K562 (cell line): ENCODE results near the gene B3GALT5. TPM values are rescaled to one million over a fixed set of nuclear protein-coding genes. Genes with fewer than 3 reads are reported as not detected.

Source experiments
- ATAC-seq: fragments of 200-7000 bp; cut with Tn5 transposase; 3 replicates; pipeline ENCODE4 v1.9.1; 2020; ENCODE audit warnings: moderate library complexity
- BruUV-seq: library from RNA; stranded (reverse); fragments of 400-500 nt; replicated peaks from 2 replicates; lab custom pipeline; 2021; lab: Mats Ljungman, UMichigan
- CTCF ChIA-PET: fragments of 300-600 bp; formaldehyde crosslinking; extraction: SDS; loops from one replicate; lab custom pipeline; 2021; ENCODE audit warnings: low intra/inter-chr PET ratio; lab: Yijun Ruan, JAX
- POLR2A ChIA-PET: fragments of 300-600, 350-650 bp; sonication (Branson Sonifier 250); formaldehyde crosslinking; extraction: SDS; loops from one replicate; lab custom pipeline; 2021; ENCODE audit warnings: antibody characterized with exemption, inconsistent platforms; lab: Yijun Ruan, JAX
- DNase-seq, 4 experiments: peaks; one replicate each; pipeline versions ENCODE4 v3.0.0 to v3.0.0-alpha.2; 2011 to 2018; ENCODE audit warnings: low spot score in 3 of 4, mixed read lengths in 3 of 4; ENCODE audit errors: extremely low read depth in 1 of 4
- FAIRE-seq: peaks from 2 replicates; lab custom pipeline; 2011; peaks lifted over from hg19 to GRCh38; lab: Jason Lieb, UNC
- H2AFZ ChIP-seq: 2 replicates; pipeline ENCODE4 v1.6.0; 2011; ENCODE audit warnings: low read depth, low read length, control low read depth, inconsistent platforms
- H3K27ac ChIP-seq: fragments of 200-600 bp; 3 replicates; pipeline ENCODE4 v1.8.0; 2011; ENCODE audit warnings: low read depth, mild to moderate bottlenecking, control low read depth, inconsistent platforms, low read length, moderate library complexity, mixed read lengths; ENCODE audit errors: extremely low read depth
- H3K27me3 ChIP-seq, 2 experiments: fragments of 300-600 bp in 1 of 2; 2 replicates in 1 of 2; 3 replicates in 1 of 2; pipeline versions ENCODE4 v1.6.0 to v1.8.0; 2011; ENCODE audit warnings: inconsistent platforms in 2 of 2, low read length in 2 of 2, mild to moderate bottlenecking in 1 of 2, mixed read lengths in 1 of 2, moderate library complexity in 1 of 2; ENCODE audit not compliant: control insufficient read depth in 2 of 2, insufficient read depth in 2 of 2
- H3K36me3 ChIP-seq: fragments of 300-600 bp; 3 replicates; pipeline ENCODE4 v1.8.0; 2011; ENCODE audit warnings: mild to moderate bottlenecking, low read length, inconsistent platforms; ENCODE audit not compliant: control insufficient read depth, insufficient read depth
- H3K4me1 ChIP-seq, 2 experiments: fragments of 200-600 bp in 1 of 2; replicated peaks in 1 of 2; 2 replicates in 1 of 2; 3 replicates in 1 of 2; pipeline versions ENCODE4 v1.5.1 to v1.8.0; 2011; ENCODE audit warnings: inconsistent platforms in 2 of 2, low read length in 2 of 2, mild to moderate bottlenecking in 1 of 2, mixed read lengths in 1 of 2, moderate library complexity in 1 of 2; ENCODE audit not compliant: control insufficient read depth in 2 of 2, insufficient read depth in 2 of 2
- H3K4me2 ChIP-seq: 2 replicates; pipeline ENCODE4 v1.6.1; 2011; ENCODE audit warnings: low read length, control low read depth, inconsistent platforms, mixed read lengths; ENCODE audit not compliant: insufficient read depth
- H3K4me3 ChIP-seq: fragments of 200-600 bp; sonication (generic), shearing (Covaris generic); 2 replicates; pipeline ENCODE4 v1.5.1; 2016; ENCODE audit warnings: control low read depth, inconsistent platforms
- H3K79me2 ChIP-seq: fragments of 200-600 bp; 3 replicates; pipeline ENCODE4 v1.8.0; 2011; ENCODE audit warnings: low read length, inconsistent platforms; ENCODE audit not compliant: control insufficient read depth, insufficient read depth
- H3K9ac ChIP-seq, 2 experiments: 2 replicates each; pipeline versions ENCODE4 v1.6.0 to v1.6.1; 2011; ENCODE audit warnings: low read depth in 2 of 2, low read length in 2 of 2, control low read depth in 1 of 2, inconsistent platforms in 1 of 2, mild to moderate bottlenecking in 1 of 2, mixed read lengths in 1 of 2; ENCODE audit not compliant: insufficient read depth in 1 of 2
- H3K9me1 ChIP-seq: one replicate; pipeline ENCODE4 v1.6.0; 2011; ENCODE audit warnings: inconsistent platforms, mild to moderate bottlenecking, low read length, moderate library complexity; ENCODE audit not compliant: control insufficient read depth, insufficient read depth
- H3K9me3 ChIP-seq: replicated peaks from 2 replicates; pipeline ENCODE4 v1.5.1; 2011; ENCODE audit warnings: low read depth, low read length, inconsistent platforms; ENCODE audit not compliant: control insufficient read depth, insufficient read depth
- H4K20me1 ChIP-seq: replicated peaks from 2 replicates; pipeline ENCODE4 v1.6.1; 2011; ENCODE audit warnings: low read length, inconsistent platforms, mixed read lengths; ENCODE audit not compliant: control insufficient read depth, insufficient read depth
- ARNT ChIP-seq, 2 experiments: fragments of 450-650 bp; IDR thresholded peaks; 2 replicates each; pipeline ENCODE4 v1.6.1; 2016; ENCODE audit warnings: mild to moderate bottlenecking in 1 of 2
- EP400 ChIP-seq: fragments of 450-650 bp; IDR thresholded peaks from 2 replicates; pipeline ENCODE4 v1.6.1; 2017; ENCODE audit warnings: antibody characterized with exemption, mild to moderate bottlenecking, moderate library complexity
- HDAC3 ChIP-seq: fragments of 450-650 bp; IDR thresholded peaks from 2 replicates; pipeline ENCODE4 v1.6.1; 2018; ENCODE audit warnings: borderline replicate concordance, mild to moderate bottlenecking, moderate library complexity; ENCODE audit not compliant: partially characterized antibody
- HEY1 ChIP-seq: fragments of 250-450 bp; sonication (Bioruptor Pico); IDR thresholded peaks from 2 replicates; pipeline ENCODE4 v1.5.0; 2020; ENCODE audit warnings: mild to moderate bottlenecking, moderate library complexity, borderline replicate concordance
- HMG20A ChIP-seq: fragments of 450-650 bp; formaldehyde crosslinking; conservative IDR thresholded peaks from 2 replicates; pipeline ENCODE4 v1.4.0; 2020; ENCODE audit warnings: mild to moderate bottlenecking, mixed read lengths
- IRF1 ChIP-seq: sonication (generic); formaldehyde crosslinking; IDR thresholded peaks from 2 replicates; pipeline ENCODE4 v1.8.0; 2022; ENCODE audit warnings: missing genetic modification reagents, mild to moderate bottlenecking, borderline replicate concordance
- KAT2B ChIP-seq: IDR thresholded peaks from one replicate; pipeline ENCODE4 v1.6.1; 2012; ENCODE audit warnings: low read depth, mild to moderate bottlenecking, control low read depth, inconsistent platforms, low read length, moderate library complexity
- NCOA4 ChIP-seq: fragments of 450-650 bp; IDR thresholded peaks from 2 replicates; pipeline ENCODE4 v1.6.1; 2018; ENCODE audit warnings: mild to moderate bottlenecking; ENCODE audit not compliant: partially characterized antibody
- NFXL1 ChIP-seq: fragments of 450-650 bp; formaldehyde crosslinking; IDR thresholded peaks from 2 replicates; pipeline ENCODE4 v1.4.0; 2021; ENCODE audit warnings: mild to moderate bottlenecking
- NUFIP1 ChIP-seq: fragments of 450-650 bp; IDR thresholded peaks from 2 replicates; pipeline ENCODE4 v1.6.1; 2018; ENCODE audit not compliant: partially characterized antibody
- POLR2AphosphoS5 ChIP-seq: IDR thresholded peaks from 2 replicates; pipeline ENCODE4 v1.6.1; 2011; ENCODE audit warnings: mild to moderate bottlenecking, low read depth, low read length, moderate library complexity; ENCODE audit not compliant: control insufficient read depth, insufficient read depth
- PPARD ChIP-seq: fragments of 250-450 bp; sonication (Bioruptor Pico); IDR thresholded peaks from 2 replicates; pipeline ENCODE4 v1.8.0; 2022; ENCODE audit warnings: inconsistent platforms, mild to moderate bottlenecking, moderate library complexity
- SP1 ChIP-seq: sonication (generic); formaldehyde crosslinking; IDR thresholded peaks from 2 replicates; pipeline ENCODE4 v1.8.1; 2022; ENCODE audit warnings: mild to moderate bottlenecking, missing genetic modification reagents
- ZNF212 ChIP-seq: fragments of 450-650 bp; formaldehyde crosslinking; IDR thresholded peaks from 2 replicates; pipeline ENCODE4 v1.4.0; 2020; ENCODE audit warnings: mild to moderate bottlenecking
- ZNF3 ChIP-seq: fragments of 250-450 bp; sonication (Bioruptor Pico); IDR thresholded peaks from 2 replicates; pipeline ENCODE4 v1.5.0; 2021; ENCODE audit warnings: mild to moderate bottlenecking, moderate library complexity
- ZNF589 ChIP-seq: fragments of 200-800 bp; sonication (Bioruptor generic); IDR thresholded peaks from 2 replicates; pipeline ENCODE4 v1.6.1; 2016; ENCODE audit warnings: low read depth, missing genetic modification characterization, missing compliant biosample characterization
- WGBS: fragments of 100-300 bp; shearing (Covaris generic); methylation state at CpG from one replicate; pipeline ENCODE4 v1.1.6; 2016; ENCODE audit warnings: low coverage, mixed read lengths; ENCODE audit not compliant: insufficient coverage; ENCODE audit errors: missing lambda C conversion rate; 5-methylcytosine and 5-hydroxymethylcytosine counted together
- in situ Hi-C: fragments of 300-500 bp; cut with MboI; formaldehyde crosslinking; loops from 4 replicates; pipeline ENCODE4 v1.15.0; 2018; ENCODE audit warnings: inconsistent platforms, mixed read lengths
- intact Hi-C: fragments of 100-400 bp; cut with micrococcal nuclease; formaldehyde crosslinking; loops from 2 replicates; pipeline ENCODE4 v1.14.2; 2022
- polyA plus RNA-seq, 8 experiments: library from polyadenylated mRNA; depleted of rRNA in 4 of 8; stranded (reverse) in 5 of 8; unstranded in 3 of 8; fragments of >200 nt; fragmentation: Nextera tagmentation in 2 of 8; fragmentation: Illumina TruSeq in 1 of 8; extraction: Ambion mirVana in 2 of 8; extraction: Trizol in 1 of 8; gene quantifications; 2 replicates each; pipeline versions ENCODE4 v1.2.1 to v1.2.3, GENCODE V29; 2011 to 2014; ENCODE audit warnings: inconsistent platforms in 1 of 8, missing spikeins in 1 of 8
- total RNA-seq, 7 experiments: library from RNA; depleted of rRNA in 6 of 7; stranded (reverse); fragments of >200 nt in 6 of 7; fragmentation: Illumina TruSeq in 2 of 7; extraction: Trizol in 2 of 7; gene quantifications; 2 replicates each; pipeline versions ENCODE4 v1.2.1 to v1.2.3, GENCODE V29; 2011 to 2021; ENCODE audit warnings: low replicate concordance in 1 of 7

B3GALT5 gene
- total and polyA plus RNA-seq, 9 of the 15 experiments (the other 6 are each of a cell fraction or from before 2014, with no cell fraction given), result 0.02 TPM; not detected in 8

GRCh38 chr21:39669976-39670661 lies 57.4 kb downstream of the B3GALT5 start:
- H3K9me1 ChIP-seq, result no peaks in the 10 kb centered on the region
- no peaks in the 10 kb centered on the region for H3K36me3 ChIP-seq
- no peak for ATAC-seq
- H2AFZ ChIP-seq, result no peak overlapping the region
- TF ChIP-seq HMG20A (CRISPR knock-in tag) (no peak), IRF1 (CRISPR knock-in tag) (no peak), POLR2AphosphoS5 (no peak), EP400 (no peak), KAT2B (no peak), ZNF212 (no peak), ARNT (IDR thresholded peaks at IDR 0.05) (no peak), HDAC3 (no peak), NUFIP1 (no peak), NFXL1 (CRISPR knock-in tag) (no peak), ZNF589 (CRISPR knock-in tag) (no peak), SP1 (CRISPR knock-in tag) (no peak), NCOA4 (no peak), ZNF3 (CRISPR knock-in tag) (no peak), HEY1 (CRISPR knock-in tag) (no peak), PPARD (no peak)
- TF ChIP-seq, all 486 proteins: peak for 0
- Histone ChIP-seq H4K20me1 (0 out of 2 replicates have a peak, but pooled peaks cover 1% of the 10 kb centered on the region), H3K4me1 (no peaks in the 10 kb centered on the region), H3K9ac (no peak overlapping the region), H3K4me2 (no peak overlapping the region), H3K27ac (no peak overlapping the region), H3K27me3 (peaks cover 37 to 54% of the 10 kb centered on the region in 2 experiments), H3K9me3 (no peaks in the 10 kb centered on the region), H3K4me3 (no peak overlapping the region), H3K79me2 (no peaks in the 10 kb centered on the region)
- in situ Hi-C loops (no loop called here), intact Hi-C loops (no loop called here)
- 3% methylated on average over 8 of the region's 8 CpGs for WGBS
- no peak for FAIRE-seq
- CTCF ChIA-PET, result no interaction called here
- POLR2A ChIA-PET, result no interaction called here
- DNase-seq, result no peak
- BruUV-seq, result no TSS peak
